Panc1 (cell line): ENCODE results near the gene IQSEC1. TPM values are rescaled to one million over a fixed set of nuclear protein-coding genes. Genes with fewer than 3 reads are reported as not detected.

Experiments used
- ATAC-seq: fragments of 200-7000 bp; cut with Tn5 transposase; 2 replicates; pipeline ENCODE4 v1.9.1; 2020; ENCODE audit warnings: mild to moderate bottlenecking, moderate library complexity
- BruUV-seq: library from RNA; stranded (reverse); fragments of 400-500 nt; replicated peaks from 2 replicates; lab custom pipeline; 2021; lab: Mats Ljungman, UMichigan
- CTCF ChIA-PET: fragments of 300-600 bp; sonication (Branson Sonifier 250); formaldehyde crosslinking; loops from one replicate; lab custom pipeline; 2022; ENCODE audit warnings: antibody characterized with exemption; lab: Charles Lee
- POLR2A ChIA-PET: fragments of 300-600 bp; sonication (Branson Sonifier 250); formaldehyde crosslinking; loops from one replicate; lab custom pipeline; 2022; ENCODE audit warnings: antibody characterized with exemption; lab: Charles Lee
- DNase-seq: peaks from one replicate; pipeline ENCODE4 v3.0.0-alpha.2; 2010; ENCODE audit warnings: low read depth, low spot score
- H3K27ac ChIP-seq: 2 replicates; pipeline ENCODE4 v1.5.1; 2011; ENCODE audit warnings: mild to moderate bottlenecking, low read length, inconsistent platforms
- H3K27me3 ChIP-seq: fragments of 200-500 bp; sonication (Bioruptor generic); 2 replicates; pipeline ENCODE4 v1.6.0; 2014; ENCODE audit warnings: low read length, inconsistent platforms; ENCODE audit not compliant: control insufficient read depth, insufficient read depth
- H3K36me3 ChIP-seq: fragments of 200-500 bp; sonication (Bioruptor generic); 2 replicates; pipeline ENCODE4 v1.5.1; 2014; ENCODE audit warnings: inconsistent platforms, mild to moderate bottlenecking, low read length, moderate library complexity; ENCODE audit not compliant: control insufficient read depth, insufficient read depth
- H3K4me1 ChIP-seq: 2 replicates; pipeline ENCODE4 v1.5.1; 2011; ENCODE audit warnings: inconsistent platforms, mild to moderate bottlenecking, low read length, moderate library complexity; ENCODE audit not compliant: control insufficient read depth, insufficient read depth
- H3K4me3 ChIP-seq, 2 experiments: 2 replicates each; pipeline ENCODE4 v1.5.1; 2011 to 2012; ENCODE audit warnings: low read depth in 2 of 2, low read length in 2 of 2, mild to moderate bottlenecking in 2 of 2, inconsistent platforms in 1 of 2, moderate library complexity in 1 of 2
- H3K9me3 ChIP-seq: fragments of 200-500 bp; sonication (Bioruptor generic); 2 replicates; pipeline ENCODE4 v1.5.1; 2014; ENCODE audit warnings: low read depth, mild to moderate bottlenecking, inconsistent platforms, low read length, moderate library complexity; ENCODE audit not compliant: control insufficient read depth, insufficient read depth
- CTCF ChIP-seq: fragments of 450-650 bp; IDR thresholded peaks from 2 replicates; pipeline ENCODE4 v1.5.1; 2017; ENCODE audit warnings: mild to moderate bottlenecking
- POLR2AphosphoS5 ChIP-seq: IDR thresholded peaks from 2 replicates; pipeline ENCODE4 v1.6.1; 2012; ENCODE audit warnings: mild to moderate bottlenecking, low read depth, low read length, moderate library complexity
- REST ChIP-seq, 2 experiments: IDR thresholded peaks; 2 replicates each; pipeline ENCODE4 v1.6.1; 2011 to 2012; ENCODE audit warnings: low read depth in 2 of 2, control low read depth in 1 of 2, low read length in 1 of 2, mild to moderate bottlenecking in 1 of 2, moderate library complexity in 1 of 2; ENCODE audit not compliant: insufficient read depth in 1 of 2
- SIN3A ChIP-seq: IDR thresholded peaks from 2 replicates; pipeline ENCODE4 v1.6.1; 2012; ENCODE audit warnings: low read depth, mild to moderate bottlenecking, low read length, moderate library complexity, borderline replicate concordance; ENCODE audit not compliant: insufficient read depth
- TCF7L2 ChIP-seq: IDR thresholded peaks from 2 replicates; pipeline ENCODE4 v1.6.1; 2011; ENCODE audit warnings: mild to moderate bottlenecking, low read depth, low read length, inconsistent platforms
- in situ Hi-C: cut with HindIII; loops from 2 replicates; pipeline ENCODE4 v1.10.0; 2016; ENCODE audit warnings: low sequenced_read_pairs, low pct_unique_long_range_greater_than_20kb
- intact Hi-C: fragments of 100-400 bp; cut with micrococcal nuclease; formaldehyde crosslinking; loops from one replicate; pipeline ENCODE4 v1.10.0; 2022; ENCODE audit not compliant: unreplicated experiment
- total RNA-seq: library from RNA; stranded (reverse); gene quantifications from one replicate; pipeline ENCODE4 v1.2.1, GENCODE V29; 2021; ENCODE audit not compliant: unreplicated experiment

The IQSEC1 gene
- total RNA-seq, 1 experiment from 2014 or later: 28.4 TPM

GRCh38 chr3:12994357-12994606 is 78.9 kb downstream of the IQSEC1 start:
- Histone ChIP-seq H3K4me1 (peaks cover 16% of the 10 kb centered on the region), H3K27me3 (no peaks in the 10 kb centered on the region), H3K9me3 (no peaks in the 10 kb centered on the region), H3K36me3 (no peaks in the 10 kb centered on the region; the same call in 1 of the 2 replicates), H3K4me3 (peak overlapping the region; percentile 61 to 68), H3K27ac (peak overlapping the region; percentile 44; the same call in 1 of the 2 replicates)
- POLR2A ChIA-PET: no interaction called here
- ATAC-seq (peak; percentile 80), DNase-seq (no peak)
- TF ChIP-seq POLR2AphosphoS5 (no peak), REST (IDR thresholded peaks at IDR 0.05; ENCODE audit: insufficient read depth in 1 of 2, low read depth in 2 of 2, low read length in 1 of 2) (no peak), CTCF (no peak), SIN3A (no peak), TCF7L2 (no peak)
- no TSS peak for BruUV-seq
- CTCF ChIA-PET: no interaction called here
- in situ Hi-C loops: no loop called here
- intact Hi-C loops: loop anchor here (10.0 kb wide), 1 partner anchor 129 kb away; no protein-coding TSS in a partner anchor

GRCh38 chr3:12993517-12994356 is 79.5 kb downstream of the IQSEC1 start:
- in situ Hi-C loops (no loop called here), intact Hi-C loops (loop anchor here (10.0 kb wide), 1 partner anchor 129 kb away; no protein-coding TSS in a partner anchor)
- H3K4me3 ChIP-seq: peak overlapping the region; percentile 61 to 68
- peaks cover 16% of the 10 kb centered on the region for H3K4me1 ChIP-seq
- H3K27me3 ChIP-seq: no peaks in the 10 kb centered on the region
- ChIA-PET POLR2A (no interaction called here), CTCF (no interaction called here)
- H3K27ac ChIP-seq: no peak overlapping the region
- ATAC-seq (peak; percentile 68), DNase-seq (no peak)
- no peaks in the 10 kb centered on the region; the same call in 1 of the 2 replicates for H3K36me3 ChIP-seq
- BruUV-seq: no TSS peak
- TF ChIP-seq SIN3A (no peak), TCF7L2 (no peak), REST (IDR thresholded peaks at IDR 0.05; ENCODE audit: insufficient read depth in 1 of 2, low read depth in 2 of 2, low read length in 1 of 2) (no peak), POLR2AphosphoS5 (no peak), CTCF (no peak)
- no peaks in the 10 kb centered on the region for H3K9me3 ChIP-seq
